ENCODE data around the gene NUP160.
"Not testable (repeated sequence)": the region's sequence is repeated elsewhere in the genome, so short reads cannot be mapped to it uniquely, and the experiment has no call there.

The NUP160 gene

GRCh38 chr11:47784785-47785381, 63.3 kb downstream of the NUP160 start:
- intact Hi-C loops (cut with DNase I; ENCODE audit: low total_unique reads): no loop called here
- no peaks in the 10 kb centered on the region for H3K9me3 ChIP-seq
- peaks cover 81 to 98% (median 88%) of the 10 kb centered on the region in 3 donors for H3K36me3 ChIP-seq
- no peak for DNase-seq
- no peak overlapping the region for H3K27ac ChIP-seq
- no peaks in the 10 kb centered on the region for H3K4me1 ChIP-seq
- H3K4me3 ChIP-seq: no peak overlapping the region
- TF ChIP-seq CTCF (IDR thresholded peaks at IDR 0.05): no peak
- H3K27me3 ChIP-seq: no peaks in the 10 kb centered on the region

GRCh38 chr11:47783087-47783610, 65.0 kb downstream of the NUP160 start:
- Histone ChIP-seq H3K27me3 (no peaks in the 10 kb centered on the region), H3K4me1 (no peaks in the 10 kb centered on the region), H3K9me3 (no peaks in the 10 kb centered on the region), H3K27ac (no peak overlapping the region), H3K4me3 (no peak overlapping the region), H3K36me3 (peaks cover 75 to 100% (median 94%) of the 10 kb centered on the region in 3 donors)
- TF ChIP-seq CTCF (IDR thresholded peaks at IDR 0.05): no peak
- no peak for DNase-seq
- intact Hi-C loops (cut with DNase I; ENCODE audit: low total_unique reads): no loop called here

- Histone ChIP-seq H3K9me3 (no peaks in the 10 kb centered on the region), H3K27me3 (no peaks in the 10 kb centered on the region), H3K27ac (no peak overlapping the region), H3K36me3 (peaks cover 58 to 95% (median 76%) of the 10 kb centered on the region in 3 donors), H3K4me1 (no peaks in the 10 kb centered on the region), H3K4me3 (no peak overlapping the region)
- intact Hi-C loops (cut with DNase I; ENCODE audit: low total_unique reads): no loop called here
- no peak for TF ChIP-seq CTCF (IDR thresholded peaks at IDR 0.05)
- no peak for DNase-seq
Observed at GRCh38 chr11:47778878-47779483, 69.2 kb downstream of the NUP160 start.

- Histone ChIP-seq H3K4me1 (no peaks in the 10 kb centered on the region), H3K4me3 (no peak overlapping the region), H3K27ac (no peak overlapping the region), H3K9me3 (no peaks in the 10 kb centered on the region), H3K36me3 (peaks cover 26 to 59% (median 43%) of the 10 kb centered on the region in 3 donors), H3K27me3 (no peaks in the 10 kb centered on the region)
- intact Hi-C loops (cut with DNase I; ENCODE audit: low total_unique reads): no loop called here
- DNase-seq: peak in 1 of 2 donors; percentile 16
- no peak for TF ChIP-seq CTCF (IDR thresholded peaks at IDR 0.05)
Observed at GRCh38 chr11:47775240-47775869, 72.8 kb downstream of the NUP160 start.

DNA sequence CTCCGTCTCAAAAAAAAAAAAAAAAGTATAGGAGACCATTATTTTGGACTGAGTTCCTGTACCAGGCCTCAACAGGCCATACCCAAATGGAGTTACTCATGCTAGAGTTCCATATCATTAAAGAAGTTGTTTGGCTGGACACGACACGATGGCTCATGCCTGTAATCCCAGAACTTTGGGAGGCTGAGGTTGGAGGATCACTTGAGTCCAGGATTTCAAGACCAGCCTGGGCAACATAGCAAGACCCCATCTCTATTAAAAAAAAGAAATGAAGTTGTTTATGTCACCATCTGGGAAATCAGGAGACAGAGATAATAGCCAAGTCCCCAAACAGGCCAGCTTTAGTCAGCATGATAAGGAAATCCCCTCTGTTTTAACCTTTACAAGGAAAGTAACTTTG, 74.3 kb downstream of the NUP160 start:
- DNase-seq: peak in 1 of 2 donors; percentile 7
- intact Hi-C loops (cut with DNase I; ENCODE audit: low total_unique reads): no loop called here
- H3K27ac ChIP-seq: no peak overlapping the region
- peaks cover 20 to 44% (median 29%) of the 10 kb centered on the region in 3 donors for H3K36me3 ChIP-seq
- no peaks in the 10 kb centered on the region for H3K9me3 ChIP-seq
- no peak for TF ChIP-seq CTCF (IDR thresholded peaks at IDR 0.05)
- H3K4me1 ChIP-seq: peaks cover 0 to 5% (median under 1%) of the 10 kb centered on the region in 4 donors
- no peak overlapping the region for H3K4me3 ChIP-seq
- H3K27me3 ChIP-seq: no peaks in the 10 kb centered on the region

DNA sequence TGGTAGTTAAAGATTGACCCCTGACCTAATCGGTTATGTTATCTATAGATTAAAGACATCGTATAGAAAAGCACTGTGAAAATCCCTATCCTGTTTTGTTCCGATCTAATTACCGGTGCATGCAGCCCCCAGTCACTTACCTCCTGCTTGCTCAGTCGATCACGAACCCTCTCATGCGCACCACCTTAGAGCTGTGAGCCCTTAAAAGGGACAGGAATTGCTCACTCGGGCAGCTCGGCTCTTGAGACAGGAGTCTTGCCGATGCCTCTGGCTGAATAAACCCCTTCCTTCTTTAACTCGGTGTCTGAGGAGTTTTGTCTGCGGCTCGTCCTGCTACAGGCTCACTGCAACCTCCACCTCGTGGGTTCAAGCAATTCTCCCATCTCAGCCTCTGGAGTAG, 78.6 kb downstream of the NUP160 start:
- H3K27me3 ChIP-seq, H3K36me3 ChIP-seq, H3K4me3 ChIP-seq, H3K9me3 ChIP-seq: not testable (repeated sequence)
- peak overlapping the region; percentile 99 for H3K27ac ChIP-seq
- DNase-seq: peak in 1 of 2 donors; percentile 46
- H3K4me1 ChIP-seq: peaks cover 0 to 32% (median 15%) of the 10 kb centered on the region in 4 donors
- intact Hi-C loops (cut with DNase I; ENCODE audit: low total_unique reads): loop anchor here (5.0 kb wide), 1 partner anchor 192 kb away; the partner anchor contains the start of genes KBTBD4 and NDUFS3

Data from tibial artery (tissue), 4 donors.